HG03175 (cell line): ENCODE data around the gene P2RX6.
"Not testable (repeated sequence)": the region's sequence is repeated elsewhere in the genome, so short reads cannot be mapped to it uniquely, and the experiment has no call there.

Source experiments
- ATAC-seq: cut with Tn5 transposase; IDR thresholded peaks from one replicate; pipeline ENCODE4 v1.9.1; 2021; ENCODE audit warnings: mild to moderate bottlenecking, moderate library complexity; ENCODE audit not compliant: unreplicated experiment

Gene P2RX6

DNA sequence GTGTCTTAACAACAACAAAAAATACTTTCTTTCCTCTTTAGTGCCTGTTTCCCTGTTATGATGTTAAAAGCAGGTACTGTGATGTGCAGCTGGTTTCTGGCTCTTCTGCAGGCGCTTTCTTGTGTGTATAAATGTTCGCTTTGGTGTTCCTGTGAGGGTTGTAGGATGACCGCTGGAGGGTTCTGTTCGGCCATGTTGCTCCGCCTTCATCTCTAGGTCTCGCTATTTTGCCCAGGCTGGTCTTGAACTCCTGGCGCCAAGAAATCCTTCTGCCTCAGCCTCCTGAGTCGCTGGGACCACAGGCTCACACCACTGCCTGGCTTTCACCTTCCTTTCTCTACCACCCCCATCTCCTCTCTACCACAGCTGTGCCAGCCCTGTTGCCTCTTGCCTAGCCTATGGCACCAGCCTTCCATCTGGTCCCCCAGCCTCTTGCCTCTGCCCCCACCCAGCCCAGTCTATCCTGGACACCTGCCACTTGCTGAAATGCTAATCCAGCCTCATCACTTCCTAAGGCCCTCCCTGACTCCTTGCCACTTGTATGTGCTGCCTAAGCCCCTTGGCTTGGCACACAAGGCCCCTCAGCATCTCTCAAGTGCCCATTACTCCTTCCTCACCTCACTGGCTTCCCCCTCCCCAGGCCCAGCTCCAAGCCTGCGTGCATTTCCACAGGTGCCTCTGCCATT is 36.3 kb downstream of the P2RX6 start:
- ATAC-seq = no peak

- ATAC-seq = no peak
These were observed 37.0 kb downstream of the P2RX6 start for GRCh38 chr22:21051831-21052400.

GRCh38 chr22:21052715-21053459 is 37.9 kb downstream of the P2RX6 start:
- no peak for ATAC-seq

- ATAC-seq = no peak
These were observed 39.2 kb downstream of the P2RX6 start for GRCh38 chr22:21054046-21054713.

DNA sequence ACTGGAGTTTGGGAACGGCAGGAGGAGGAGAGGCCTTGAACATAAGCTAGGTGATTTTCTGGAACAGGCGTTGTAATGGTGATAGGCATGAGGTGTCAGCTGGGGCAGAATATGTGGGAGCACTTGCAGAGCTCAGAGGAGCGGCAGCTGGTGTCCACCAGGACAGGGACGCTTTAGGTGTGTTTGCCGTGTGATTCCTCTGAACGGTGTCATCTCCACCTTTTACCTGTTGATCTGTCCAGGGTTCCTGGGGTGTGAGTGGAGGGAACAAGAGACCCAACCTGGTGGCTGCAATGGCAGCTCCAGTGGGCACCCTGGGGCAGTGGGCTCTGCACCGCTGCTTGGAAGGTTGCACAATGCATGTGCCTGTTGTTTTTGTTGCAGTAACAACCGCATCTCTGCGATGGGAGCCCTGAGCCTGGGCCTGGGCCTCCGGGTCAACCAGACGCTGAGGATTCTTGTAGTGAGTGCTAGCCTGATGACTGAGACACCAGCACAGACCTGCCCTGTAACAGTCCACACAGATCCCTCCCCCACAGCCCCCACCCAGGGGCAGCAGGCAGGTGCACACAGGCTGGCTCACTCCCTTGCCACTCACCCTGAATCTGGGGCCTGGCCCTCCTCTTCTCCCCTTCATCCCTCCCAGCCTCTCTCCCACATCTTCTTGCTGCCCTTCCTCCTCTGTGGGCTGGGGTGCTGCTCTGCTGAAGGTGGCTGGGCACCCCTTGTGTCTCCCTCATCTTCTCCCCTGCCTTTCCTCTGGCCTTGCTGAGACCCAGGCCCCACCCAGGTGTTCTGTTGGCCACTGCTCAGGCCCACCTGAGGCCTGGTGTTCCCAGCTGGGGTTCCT is 40.0 kb downstream of the P2RX6 start:
- ATAC-seq = no peak

- ATAC-seq = no peak
These were observed 40.5 kb downstream of the P2RX6 start for GRCh38 chr22:21055564-21055834.

DNA sequence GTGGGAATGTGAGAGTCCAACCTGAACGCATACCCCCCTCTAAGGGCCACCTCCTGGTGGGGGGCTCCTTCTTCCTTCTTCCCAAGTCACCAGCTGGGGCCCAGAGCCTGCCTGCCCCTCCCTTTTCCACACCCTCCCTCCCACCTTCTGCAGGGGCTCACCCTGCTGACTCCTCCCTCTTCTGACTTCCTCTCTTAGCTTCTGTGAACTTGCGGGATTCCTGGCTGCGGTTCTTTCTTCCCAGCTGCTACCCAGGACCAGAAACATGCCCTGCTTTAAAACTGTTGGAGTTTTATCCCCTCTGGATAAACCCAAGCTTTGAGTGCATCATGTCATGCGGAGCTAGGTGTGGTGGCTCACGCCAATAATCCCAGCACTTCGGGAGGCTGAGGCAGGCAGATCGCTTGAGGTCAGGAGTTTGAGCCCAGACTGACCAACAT is 40.9 kb downstream of the P2RX6 start:
- no peak for ATAC-seq

DNA sequence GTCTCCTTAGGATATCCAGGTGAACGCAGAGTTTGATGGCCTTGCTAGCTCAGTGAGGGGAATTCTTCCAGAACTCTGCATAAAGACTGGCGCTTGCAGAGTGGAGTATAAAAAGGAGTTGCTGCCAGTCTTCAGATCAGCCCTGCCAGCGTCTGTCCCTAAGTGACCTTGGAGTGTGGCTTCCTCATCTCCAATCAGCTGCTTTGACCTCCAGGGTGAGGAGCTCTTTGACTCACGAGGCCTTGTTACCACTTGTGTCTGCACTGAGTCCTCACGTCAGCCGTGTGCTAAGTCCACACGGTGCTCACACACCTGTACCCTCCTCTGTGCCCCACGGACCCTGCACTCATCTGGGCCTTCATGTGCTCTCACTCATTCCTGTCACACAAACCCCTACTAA is 45.4 kb downstream of the P2RX6 start:
- ATAC-seq = not testable (repeated sequence)

GRCh38 chr22:21061660-21062321 is 46.8 kb downstream of the P2RX6 start:
- ATAC-seq = not testable (repeated sequence)

DNA sequence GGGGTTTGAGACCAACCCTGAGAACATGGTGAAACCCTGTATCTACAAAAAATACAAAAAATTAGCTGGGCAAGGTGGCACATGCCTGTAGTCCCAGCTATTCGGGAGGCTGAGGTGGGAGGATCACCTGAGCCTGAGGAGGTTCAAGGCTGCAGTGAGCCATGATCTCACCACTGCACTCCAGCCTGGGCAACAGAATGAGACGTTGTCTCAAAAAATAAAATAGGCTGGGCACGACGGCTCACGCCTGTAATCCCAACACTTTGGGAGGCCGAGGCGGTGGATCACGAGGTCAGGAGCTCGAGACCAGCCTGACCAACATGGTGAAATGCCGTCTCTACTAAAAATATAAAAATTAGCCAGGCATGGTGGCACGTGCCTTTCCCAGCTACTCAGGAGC is 49.5 kb downstream of the P2RX6 start:
- not testable (repeated sequence) for ATAC-seq

DNA sequence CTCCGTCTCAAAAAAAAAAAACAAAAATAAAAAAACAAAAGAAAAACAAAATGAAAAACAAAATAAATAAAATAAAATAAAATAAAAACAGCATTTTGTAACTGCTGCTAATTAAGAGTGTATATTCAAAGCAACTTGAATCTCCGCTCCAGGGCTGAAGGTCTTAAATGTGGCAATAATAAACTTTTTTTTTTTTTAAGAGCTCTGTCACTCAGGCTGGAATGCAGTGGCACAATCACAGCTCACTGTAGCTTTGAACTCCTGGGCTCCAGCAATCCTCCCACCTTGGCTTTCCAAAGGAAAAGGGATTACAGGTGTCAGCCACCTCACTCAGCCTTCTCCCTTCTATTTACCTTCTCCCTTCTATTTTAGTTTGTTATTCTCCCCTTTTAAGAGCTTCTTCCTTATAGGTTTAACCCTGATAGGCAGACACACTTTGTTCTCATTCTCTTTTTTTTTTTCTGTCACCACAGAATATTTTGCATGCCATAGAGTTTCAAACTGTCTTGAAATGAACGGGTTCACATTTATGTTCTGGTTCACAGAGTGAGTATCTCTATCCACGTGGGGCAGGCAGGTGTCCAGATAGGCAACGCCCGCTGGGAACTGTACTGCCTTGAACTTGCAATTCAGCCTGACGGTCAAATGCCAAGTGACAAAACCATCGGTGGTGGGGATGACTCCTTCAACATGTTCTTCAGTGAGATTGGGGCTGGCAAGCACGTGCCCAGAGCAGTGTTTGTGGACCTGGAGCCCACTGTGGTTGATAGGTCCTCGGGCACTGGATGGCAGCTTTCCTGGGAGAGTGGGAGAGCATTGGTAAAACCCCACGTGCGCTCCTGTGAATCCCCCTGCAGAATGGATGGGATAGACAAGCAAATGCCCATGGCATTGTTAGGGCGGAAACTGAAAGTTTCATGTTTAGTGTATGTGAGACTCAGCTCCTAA is 50.2 kb downstream of the P2RX6 start:
- ATAC-seq = no peak

GRCh38 chr22:21067075-21067900 is 52.3 kb downstream of the P2RX6 start:
- ATAC-seq = no peak

GRCh38 chr22:21067901-21068680 is 53.1 kb downstream of the P2RX6 start:
- no peak for ATAC-seq

DNA sequence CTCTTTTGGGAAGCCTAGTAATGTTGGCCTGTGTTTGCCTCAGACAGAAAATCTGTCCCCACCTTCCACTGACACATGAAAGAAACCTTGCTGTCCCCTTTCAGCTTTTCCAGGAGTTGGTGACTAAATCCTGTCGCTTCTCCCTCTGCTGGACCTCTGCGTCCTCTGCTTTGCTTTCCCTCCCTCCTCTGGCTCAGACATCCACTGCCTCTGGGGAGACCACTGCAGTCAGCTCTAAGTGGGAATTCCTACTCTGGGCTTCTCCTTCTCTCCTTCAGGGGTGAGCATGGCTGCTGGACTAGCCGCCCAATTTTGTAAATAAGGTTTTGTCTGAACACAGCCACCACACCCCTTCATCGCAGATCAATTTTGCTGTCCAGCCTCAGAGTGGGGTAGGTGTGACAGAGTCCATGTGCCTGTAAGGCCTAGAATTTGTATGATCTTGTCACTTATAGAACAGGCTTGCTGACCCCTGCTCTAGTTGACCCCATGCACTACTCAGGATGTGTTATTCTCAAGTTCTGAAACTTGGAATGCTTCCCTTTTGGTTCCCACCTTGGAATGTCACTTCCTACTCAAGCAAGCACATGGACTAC is 53.8 kb downstream of the P2RX6 start:
- ATAC-seq = no peak

DNA sequence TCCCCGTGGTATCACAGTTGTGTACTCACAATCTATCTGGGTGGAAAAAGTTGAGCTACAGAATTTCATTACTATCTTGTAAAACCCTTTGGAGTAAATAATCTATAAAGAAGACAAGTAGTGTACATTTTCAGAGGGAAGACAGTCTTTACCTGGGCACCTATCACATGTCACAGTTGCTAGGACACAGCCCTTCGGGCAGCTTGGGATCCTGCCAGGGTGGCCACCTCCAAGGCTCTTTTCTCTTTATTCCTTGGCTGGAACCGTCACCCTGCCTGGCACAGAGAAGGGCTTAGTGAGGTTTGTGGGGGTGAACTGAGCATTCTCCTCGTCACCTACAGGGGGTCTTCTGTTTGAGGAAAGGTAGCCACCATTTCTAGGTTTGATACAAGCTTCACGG is 54.4 kb downstream of the P2RX6 start:
- ATAC-seq = no peak

DNA sequence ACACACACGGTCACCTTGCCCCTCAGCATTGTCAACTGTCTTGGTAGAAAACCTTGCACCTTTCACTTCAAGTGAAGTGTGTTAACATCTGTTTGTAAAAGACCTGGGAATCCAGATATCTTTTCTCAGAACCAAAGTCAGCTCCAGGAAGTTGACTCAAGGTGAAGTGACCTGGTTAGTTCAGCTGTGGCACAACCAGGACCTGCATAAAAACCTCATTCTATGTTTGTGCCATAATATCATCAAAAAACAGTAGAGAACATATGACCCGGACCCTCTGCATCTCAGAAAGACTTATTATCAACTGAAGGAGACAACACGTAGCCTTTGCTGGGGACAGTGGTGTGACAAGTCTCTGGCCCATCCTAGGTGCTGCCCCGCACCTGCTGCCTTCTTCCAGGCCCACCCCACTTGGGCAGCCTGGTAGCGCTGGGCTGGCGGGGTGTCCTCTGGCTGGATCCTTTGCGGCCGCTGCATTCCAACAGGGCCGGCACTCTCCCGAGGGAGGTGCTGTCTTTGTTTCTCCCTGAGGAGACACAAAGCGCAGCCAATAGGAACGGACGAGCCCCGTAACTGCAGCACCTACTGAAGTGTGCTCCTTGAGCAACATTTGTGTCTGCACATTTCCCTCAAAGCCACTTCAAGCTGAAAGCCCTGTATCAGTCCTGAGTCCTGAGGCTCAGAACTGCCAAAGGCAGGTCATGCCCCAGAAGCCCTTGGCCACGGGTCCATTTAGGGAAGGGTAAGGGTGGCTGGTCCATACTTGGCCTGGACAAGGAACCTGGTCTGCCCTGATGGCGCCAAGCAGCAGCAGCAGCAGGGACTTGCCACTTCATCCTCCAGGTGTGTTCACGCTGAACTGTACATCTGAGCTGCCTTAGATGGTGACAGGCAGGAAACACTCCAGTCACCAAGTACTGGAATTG is 56.0 kb downstream of the P2RX6 start:
- no peak for ATAC-seq
